ENCODE data around the gene SFMBT1. TPM values are rescaled to one million over a fixed set of nuclear protein-coding genes. Genes with fewer than 3 reads are reported as not detected.
A peak's percentile ranks its signal among the peaks of the same experiment; 100 is the strongest.

SFMBT1 gene
- total RNA-seq, 4 donors from 2014 or later, result 16.1 to 45.4 (median 23.0) TPM

- no peaks in the 10 kb centered on the region for H3K27me3 ChIP-seq
- peak in 1 of 3 donors; percentile 17 for DNase-seq
Measured at GRCh38 chr3:53081318-53081717, 35.4 kb upstream of the SFMBT1 start.

GRCh38 chr3:53080612-53081205 lies 34.8 kb upstream of the SFMBT1 start:
- Histone ChIP-seq H3K27me3 (no peaks in the 10 kb centered on the region), H3K4me1 (no peaks in the 10 kb centered on the region), H3K36me3 (no peaks in the 10 kb centered on the region), H3K27ac (no peak overlapping the region), H3K4me3 (no peak overlapping the region), H3K9me3 (no peaks in the 10 kb centered on the region)
- TF ChIP-seq CTCF (IDR thresholded peaks at IDR 0.05) (no peak), POLR2A (IDR thresholded peaks at IDR 0.05) (no peak)
- peak in 1 of 3 donors; percentile 10 for DNase-seq

More at GRCh38 chr3:53081318-53081717, 35.4 kb upstream of the SFMBT1 start:
- no peak for TF ChIP-seq CTCF (IDR thresholded peaks at IDR 0.05)
- no peak for TF ChIP-seq POLR2A (IDR thresholded peaks at IDR 0.05)
- H3K4me1 ChIP-seq, result no peaks in the 10 kb centered on the region
- no peaks in the 10 kb centered on the region for H3K9me3 ChIP-seq
- H3K27ac ChIP-seq, result no peak overlapping the region
- no peaks in the 10 kb centered on the region for H3K36me3 ChIP-seq
- no peak overlapping the region for H3K4me3 ChIP-seq

GRCh38 chr3:53079791-53080555 lies 34.1 kb upstream of the SFMBT1 start:
- peak in 1 of 3 donors; percentile 27 for DNase-seq
- H3K27ac ChIP-seq, result no peak overlapping the region
- no peaks in the 10 kb centered on the region for H3K27me3 ChIP-seq
- no peaks in the 10 kb centered on the region for H3K9me3 ChIP-seq
- no peaks in the 10 kb centered on the region for H3K36me3 ChIP-seq
- no peaks in the 10 kb centered on the region for H3K4me1 ChIP-seq
- TF ChIP-seq CTCF (IDR thresholded peaks at IDR 0.05) (no peak), POLR2A (IDR thresholded peaks at IDR 0.05) (no peak)
- H3K4me3 ChIP-seq, result no peak overlapping the region

GRCh38 chr3:53079147-53079546 lies 33.3 kb upstream of the SFMBT1 start:
- H3K4me1 ChIP-seq, result no peaks in the 10 kb centered on the region
- peak in 1 of 3 donors; percentile 6 for DNase-seq
- H3K36me3 ChIP-seq, result no peaks in the 10 kb centered on the region
- H3K4me3 ChIP-seq, result no peak overlapping the region
- H3K27me3 ChIP-seq, result no peaks in the 10 kb centered on the region
- no peak for TF ChIP-seq CTCF (IDR thresholded peaks at IDR 0.05)
- TF ChIP-seq POLR2A (IDR thresholded peaks at IDR 0.05), result no peak
- no peak overlapping the region for H3K27ac ChIP-seq
- H3K9me3 ChIP-seq, result no peaks in the 10 kb centered on the region

GRCh38 chr3:53078656-53079055 lies 32.8 kb upstream of the SFMBT1 start:
- Histone ChIP-seq H3K9me3 (no peaks in the 10 kb centered on the region), H3K36me3 (no peaks in the 10 kb centered on the region), H3K27me3 (no peaks in the 10 kb centered on the region), H3K4me3 (no peak overlapping the region), H3K27ac (no peak overlapping the region), H3K4me1 (no peaks in the 10 kb centered on the region)
- peak in 1 of 3 donors; percentile 27 for DNase-seq
- no peak for TF ChIP-seq POLR2A (IDR thresholded peaks at IDR 0.05)

All from Peyer's patch (tissue), 4 donors.